ENCODE measurements around the gene SYPL1.
"Not testable (repeated sequence)": the region's sequence is repeated elsewhere in the genome, so short reads cannot be mapped to it uniquely, and the experiment has no call there.

Gene SYPL1

DNA sequence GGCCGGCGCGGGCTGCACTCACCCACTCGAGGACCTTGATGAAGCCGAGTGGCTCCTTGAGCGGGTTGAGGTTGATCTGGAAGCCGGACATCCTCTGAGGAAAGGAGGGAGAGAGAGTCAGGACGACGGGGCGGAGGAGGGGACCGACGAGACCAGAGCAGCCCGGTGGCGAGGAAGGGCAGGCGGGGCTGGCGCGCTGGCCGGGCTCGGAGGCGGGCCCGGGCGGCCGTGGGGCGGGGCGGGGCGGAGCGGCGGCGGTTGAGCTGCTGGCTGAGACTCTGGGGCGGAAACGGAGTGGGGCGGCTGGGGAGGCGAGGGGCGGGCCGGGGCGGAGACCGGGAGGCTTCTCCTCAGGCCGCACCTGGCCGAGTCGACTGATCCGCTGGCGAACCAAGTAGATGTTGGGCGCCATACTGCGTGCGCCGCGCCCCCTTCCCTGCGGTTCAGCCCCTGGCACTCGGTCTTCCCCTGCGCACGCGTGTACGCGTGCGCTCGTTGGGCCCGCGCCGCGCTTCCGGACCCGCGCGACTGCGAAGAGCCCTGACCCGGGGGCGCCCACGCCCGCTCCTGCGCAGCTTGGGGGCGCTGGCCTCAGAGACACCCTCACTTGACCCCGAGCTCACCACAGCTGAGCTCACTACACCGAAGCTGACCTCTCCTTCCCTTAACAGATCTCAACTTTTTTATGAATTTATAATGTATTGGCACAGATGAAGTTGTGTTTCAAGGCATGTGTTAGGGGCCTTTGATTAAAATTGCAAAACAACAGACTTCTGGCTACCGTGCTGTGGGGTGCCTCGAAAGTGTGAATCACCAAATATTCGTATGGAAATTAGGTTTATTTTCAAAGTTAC, at the start of gene SYPL1:
Gene SYPL1 (minus strand): TSS at position 195 of the 854 bp plus-strand sequence. CDS start 104 bp downstream, at position 91.
- peak; percentile 85 to 89 (median 89) for DNase-seq (ENCODE audit: low read depth in 3 of 3, low spot score in 1 of 3)

DNA sequence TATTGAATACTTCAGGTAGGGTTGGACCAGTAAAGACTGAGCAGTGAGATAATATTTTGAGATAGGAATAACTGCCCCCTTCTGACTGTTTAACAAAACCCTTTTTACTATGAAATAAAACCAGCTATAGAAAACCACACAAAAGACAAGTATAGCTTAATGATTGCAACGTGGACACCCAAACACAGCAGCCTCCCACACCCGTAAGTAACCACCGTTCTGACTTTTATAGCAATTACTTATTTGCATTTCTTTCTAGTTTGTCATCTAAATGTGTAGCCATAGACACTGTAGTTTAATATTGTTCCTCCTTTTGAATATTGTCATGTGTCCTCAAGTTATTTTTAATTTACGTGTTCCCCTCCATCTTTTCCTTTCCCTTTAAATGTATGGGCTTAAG, 42.9 kb upstream of the SYPL1 start:
- no peak for DNase-seq (ENCODE audit: low read depth in 3 of 3, low spot score in 1 of 3)

DNA sequence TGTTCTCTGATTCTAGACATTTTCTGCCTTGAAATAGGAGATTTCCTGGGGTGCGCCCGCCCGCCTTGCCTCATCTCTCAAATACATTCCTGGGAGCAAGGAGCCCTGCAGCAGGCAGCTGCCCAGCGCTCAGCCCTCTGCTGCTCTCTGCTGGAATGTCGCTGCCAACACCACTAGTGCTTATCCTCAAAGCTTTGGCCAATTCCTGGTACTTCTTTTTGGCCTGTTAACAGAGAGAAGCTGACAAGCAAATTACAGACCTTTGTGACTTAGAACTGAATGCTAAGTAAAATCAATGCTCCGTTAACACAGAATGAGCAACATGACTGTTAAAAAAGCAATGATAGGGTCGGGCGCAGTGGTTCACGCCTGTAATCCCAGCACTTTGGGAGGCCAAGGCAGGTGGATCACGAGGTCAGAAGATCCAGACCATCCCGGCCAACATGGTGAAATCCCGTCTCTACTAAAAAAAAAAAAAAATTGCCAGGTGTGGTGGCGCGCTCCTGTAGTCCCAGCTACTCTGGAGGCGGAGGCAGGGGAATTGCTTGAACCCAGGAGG, 41.9 kb upstream of the SYPL1 start:
- DNase-seq (ENCODE audit: low read depth in 3 of 3, low spot score in 1 of 3): peak; percentile 24 to 59 (median 55)

DNA sequence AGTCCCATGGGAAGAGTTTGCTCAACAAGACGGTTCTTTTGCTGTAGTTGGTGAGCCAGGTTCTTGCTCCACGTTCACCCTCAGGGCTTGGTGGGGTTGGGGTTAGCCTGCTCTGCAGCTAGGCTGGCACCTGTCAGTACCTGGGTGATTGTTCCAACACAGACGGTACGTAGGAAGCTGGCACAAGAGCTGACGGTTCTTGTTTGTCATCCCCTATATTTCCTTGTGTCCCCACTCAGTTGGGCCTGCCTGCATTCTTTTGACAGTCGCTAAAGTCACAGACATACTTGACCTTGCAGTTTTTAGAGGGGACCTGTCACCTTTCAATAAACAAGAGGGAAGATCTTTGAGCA, 40.2 kb upstream of the SYPL1 start:
- DNase-seq (ENCODE audit: low read depth in 3 of 3, low spot score in 1 of 3): no peak

DNA sequence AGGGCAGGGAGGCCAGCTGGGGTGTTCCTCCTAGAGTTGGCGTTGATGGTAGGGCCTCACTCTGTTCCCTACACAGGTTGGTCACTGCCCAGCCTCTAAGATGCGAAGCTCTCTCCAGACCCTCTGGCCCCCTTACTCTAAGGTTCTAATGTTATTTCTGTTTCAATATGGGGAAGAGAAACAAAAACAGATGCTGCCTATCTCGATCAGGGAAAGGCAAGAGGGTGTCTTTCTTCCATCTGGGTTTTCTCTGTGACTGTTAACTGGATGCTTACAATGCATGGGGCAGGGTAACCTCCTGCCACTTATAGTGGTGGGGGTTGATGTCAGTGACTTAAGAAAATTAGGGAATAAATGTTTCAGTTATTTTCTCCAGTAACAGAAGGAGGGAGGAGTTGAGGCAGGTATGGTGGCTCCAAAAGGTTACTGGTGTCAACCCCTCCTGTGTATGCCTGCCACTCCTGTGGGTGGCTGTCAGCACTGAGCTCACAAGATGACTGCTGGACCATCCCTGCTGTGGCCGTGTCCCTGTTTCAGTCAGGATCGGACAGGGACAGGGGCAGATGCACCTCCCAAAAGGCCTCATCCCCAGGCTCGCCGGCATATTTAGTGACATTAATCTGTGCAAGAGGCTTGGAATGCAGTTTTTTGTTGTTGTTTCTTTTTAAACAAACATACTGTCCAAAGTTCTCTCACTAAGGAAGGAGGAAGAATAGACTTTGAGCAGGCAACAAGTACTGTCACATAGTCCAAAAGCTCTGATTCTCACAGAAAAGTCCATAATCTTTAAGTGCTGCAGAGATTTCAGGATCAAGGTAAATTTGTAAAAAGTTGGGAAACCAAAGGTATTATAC, 39.6 kb upstream of the SYPL1 start:
- no peak for DNase-seq (ENCODE audit: low read depth in 3 of 3, low spot score in 1 of 3)

DNA sequence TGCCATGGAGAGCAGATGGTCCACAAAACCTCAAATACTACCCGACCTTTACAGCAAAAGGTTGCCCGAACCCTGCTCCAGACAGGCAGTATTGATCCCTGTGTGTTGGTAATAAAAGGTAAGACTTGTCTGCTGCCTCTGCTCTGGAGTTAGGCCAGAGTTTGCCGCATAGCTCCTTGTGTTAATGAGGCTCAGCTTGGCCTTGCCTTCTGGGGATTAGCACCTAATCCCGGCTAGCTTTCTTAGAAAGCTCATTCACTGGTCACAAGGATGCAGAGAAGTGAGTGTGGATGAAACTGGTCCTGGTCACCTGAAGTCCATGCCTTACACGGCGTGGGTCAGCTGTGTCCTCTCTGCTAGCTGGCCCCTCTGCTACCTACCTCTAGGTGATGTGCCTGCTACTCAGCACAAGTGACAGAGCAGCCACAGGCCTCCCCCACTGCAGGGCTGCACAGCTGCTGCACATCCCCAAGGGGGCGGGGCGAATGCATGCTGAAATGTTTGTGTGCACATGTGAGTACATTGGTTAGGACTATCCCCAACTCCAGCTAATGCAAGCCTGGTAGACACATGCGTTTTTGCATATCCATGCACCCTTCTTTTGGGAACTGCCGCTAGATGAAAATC, 31.7 kb upstream of the SYPL1 start:
- DNase-seq (ENCODE audit: low read depth in 3 of 3, low spot score in 1 of 3): no peak

DNA sequence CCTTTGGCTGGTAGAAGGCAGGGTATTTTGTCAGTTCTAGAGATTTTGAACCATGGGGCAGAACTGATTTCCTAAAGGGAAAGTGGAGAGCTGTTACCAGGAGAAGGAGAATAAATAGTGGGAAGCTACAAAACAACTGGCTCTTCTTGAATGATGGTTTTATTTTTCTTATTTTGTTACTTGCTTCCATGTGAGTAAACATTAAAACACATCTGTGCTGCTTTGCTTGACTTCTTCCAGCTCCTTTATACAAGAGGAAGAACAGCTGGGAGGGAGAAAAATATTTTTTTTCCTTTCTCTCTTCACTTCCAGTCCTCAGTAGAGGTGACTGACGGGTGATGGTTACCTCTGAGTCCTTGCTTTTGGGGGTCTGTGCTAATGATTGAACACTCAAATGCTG, 30.0 kb upstream of the SYPL1 start:
- no peak for DNase-seq (ENCODE audit: low read depth in 3 of 3, low spot score in 1 of 3)

DNA sequence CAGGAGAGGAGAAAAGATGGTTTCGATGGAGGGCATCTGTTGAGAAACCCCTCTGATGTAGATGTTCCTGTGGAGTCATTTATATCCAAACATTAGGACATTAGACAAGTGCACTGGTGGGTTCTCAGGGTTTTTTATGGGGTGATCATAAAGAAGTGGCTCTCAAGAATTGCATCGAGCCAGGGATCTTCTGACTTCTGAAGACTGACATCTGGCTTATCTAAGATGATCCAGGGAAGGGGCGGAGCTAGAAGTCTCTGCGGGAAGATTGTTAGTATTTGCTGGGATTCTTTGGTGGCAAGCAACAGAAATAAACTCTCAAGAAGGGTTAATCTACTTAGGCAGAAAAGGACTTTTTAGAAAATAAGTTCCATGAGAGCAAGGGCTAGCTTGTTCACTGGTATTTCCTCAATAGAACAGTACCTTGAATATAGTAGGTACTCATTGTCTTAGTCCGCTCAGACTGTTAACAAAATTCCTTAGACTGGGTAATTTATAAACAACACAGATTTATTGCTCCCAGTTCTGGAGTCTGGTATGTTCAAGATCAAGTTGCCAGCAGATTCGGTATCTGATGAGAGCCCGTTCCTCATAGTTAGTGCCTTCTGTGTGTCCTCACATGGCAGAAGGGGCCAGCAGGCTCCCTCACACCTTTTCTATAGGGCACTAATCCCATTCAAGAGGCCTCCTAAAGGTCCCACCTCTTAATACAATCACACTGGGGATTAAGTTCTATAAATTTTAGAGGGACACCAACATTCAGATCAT, 28.5 kb upstream of the SYPL1 start:
- DNase-seq (ENCODE audit: low read depth in 3 of 3, low spot score in 1 of 3): no peak

DNA sequence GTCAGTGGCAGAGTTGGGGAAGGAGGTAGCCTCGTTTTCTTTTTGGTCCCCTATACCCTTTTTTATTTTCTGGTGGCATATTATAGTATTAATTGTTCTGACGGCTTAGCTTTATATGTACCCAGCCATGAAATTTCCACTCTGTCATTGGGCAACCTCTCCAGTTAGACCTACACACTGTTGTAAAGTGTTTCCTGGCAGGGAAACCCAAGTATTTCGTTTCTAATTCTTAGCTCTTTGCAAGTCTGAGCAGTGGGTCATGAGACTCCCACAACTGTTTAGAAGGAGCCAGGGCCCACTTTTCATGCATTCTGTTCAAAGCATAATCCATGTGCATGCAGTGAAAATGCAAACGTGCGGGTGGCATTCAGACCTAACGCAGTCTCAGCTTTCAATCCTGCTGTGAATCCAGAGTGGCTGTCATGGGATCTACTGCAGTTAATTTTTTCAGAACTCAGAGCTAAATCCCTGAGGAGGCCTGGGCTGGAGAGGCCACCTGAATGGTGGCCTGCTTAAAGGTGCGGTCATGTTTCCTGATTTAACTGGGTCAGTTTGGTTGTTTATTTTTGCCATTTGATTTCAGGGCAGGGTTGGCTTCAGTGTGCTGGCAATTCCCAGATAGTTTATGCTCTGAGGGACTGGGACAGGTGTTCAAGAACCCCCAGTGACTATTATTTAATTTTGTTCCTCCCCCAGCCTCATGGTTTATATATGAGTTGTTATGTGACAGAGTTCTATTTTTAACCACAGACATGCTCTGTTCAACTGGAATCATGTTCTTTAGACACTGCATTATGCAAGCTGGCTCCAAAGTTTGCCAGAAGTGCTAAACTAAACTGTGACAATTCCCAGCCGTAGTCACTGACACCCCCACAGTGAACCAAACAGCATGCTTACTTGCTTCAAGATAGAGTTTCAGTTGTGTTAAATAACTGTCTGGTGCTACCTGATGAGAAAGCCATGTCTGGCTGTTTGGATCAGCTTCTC, 27.4 kb upstream of the SYPL1 start:
- no peak for DNase-seq (ENCODE audit: low read depth in 3 of 3, low spot score in 1 of 3)

DNA sequence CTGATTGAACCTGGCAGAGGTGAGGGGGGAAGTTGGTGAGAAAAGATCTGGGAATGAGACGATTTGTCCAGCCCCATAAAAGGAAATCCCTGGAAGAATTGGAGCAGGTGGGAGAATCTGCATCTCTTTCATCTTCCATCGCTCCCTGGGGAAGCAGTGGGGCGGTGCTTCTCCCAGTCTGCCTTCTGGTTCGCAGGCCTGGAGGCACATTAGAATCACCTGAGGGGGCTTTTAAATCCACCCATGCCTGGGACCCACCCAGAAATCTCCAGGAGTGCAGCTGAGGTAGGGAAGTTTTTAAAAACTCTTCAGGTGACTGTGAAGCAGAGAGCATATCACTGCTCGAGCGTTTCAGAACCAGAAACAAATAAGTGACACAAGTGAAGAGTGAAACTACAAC, 26.7 kb upstream of the SYPL1 start:
- no peak for DNase-seq (ENCODE audit: low read depth in 3 of 3, low spot score in 1 of 3)

DNA sequence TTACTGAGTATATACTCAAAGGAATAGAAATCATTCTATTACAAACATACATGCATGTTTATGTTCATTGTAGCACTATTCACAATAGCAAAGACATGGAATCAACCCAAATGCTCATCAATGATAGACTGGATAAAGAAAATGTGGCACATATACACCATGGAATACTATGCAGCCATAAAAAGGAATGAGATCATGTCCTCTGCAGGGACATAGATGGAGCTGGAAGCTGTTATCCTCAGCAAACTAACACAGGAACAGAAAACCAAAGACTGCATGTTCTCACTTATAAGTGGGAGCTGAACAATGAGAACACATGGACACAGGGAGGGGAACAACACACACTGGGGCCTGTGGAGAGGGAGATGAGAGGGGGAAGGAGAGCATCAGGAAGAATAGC, 26.1 kb upstream of the SYPL1 start:
- DNase-seq (ENCODE audit: low read depth in 3 of 3, low spot score in 1 of 3): not testable (repeated sequence)

DNA sequence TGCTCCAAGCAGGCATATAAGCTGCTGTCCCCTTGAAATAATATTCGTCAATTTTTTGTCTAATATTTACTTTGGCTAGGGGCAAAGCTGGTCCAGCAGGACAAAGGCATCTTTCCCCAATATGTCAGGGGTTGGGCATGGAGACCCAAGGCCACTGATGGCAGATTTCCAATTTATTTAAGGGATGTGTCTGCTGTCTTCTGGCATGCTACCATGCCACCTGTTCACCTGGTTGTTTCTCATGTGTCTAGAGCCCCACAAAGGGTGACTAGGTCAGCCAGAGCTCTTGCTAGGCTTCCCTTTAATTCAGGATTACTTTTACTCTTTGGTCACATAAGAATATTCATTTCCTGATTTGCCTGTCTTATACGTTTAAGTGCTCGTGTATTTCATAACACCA, 22.1 kb upstream of the SYPL1 start:
- no peak for DNase-seq (ENCODE audit: low read depth in 3 of 3, low spot score in 1 of 3)

DNA sequence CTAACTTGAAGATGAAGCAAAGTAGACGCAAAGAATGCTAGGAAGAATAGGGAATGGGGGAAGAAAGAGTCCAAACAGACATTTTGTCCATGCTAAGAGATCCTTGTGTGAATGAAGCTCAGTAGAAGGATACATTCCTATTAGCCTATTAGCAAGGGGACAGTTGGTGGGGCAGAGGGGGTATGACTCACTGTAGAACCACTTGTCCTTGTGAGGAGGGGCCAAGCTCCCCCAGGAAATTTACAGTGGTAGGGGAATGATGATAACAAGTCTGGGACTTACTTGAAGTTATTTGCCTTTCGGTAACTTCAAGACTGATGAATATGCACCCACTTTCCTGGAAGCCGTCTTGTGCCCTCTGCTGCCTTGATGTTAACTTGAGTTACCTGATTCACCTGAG, 17.2 kb upstream of the SYPL1 start:
- no peak for DNase-seq (ENCODE audit: low read depth in 3 of 3, low spot score in 1 of 3)

DNA sequence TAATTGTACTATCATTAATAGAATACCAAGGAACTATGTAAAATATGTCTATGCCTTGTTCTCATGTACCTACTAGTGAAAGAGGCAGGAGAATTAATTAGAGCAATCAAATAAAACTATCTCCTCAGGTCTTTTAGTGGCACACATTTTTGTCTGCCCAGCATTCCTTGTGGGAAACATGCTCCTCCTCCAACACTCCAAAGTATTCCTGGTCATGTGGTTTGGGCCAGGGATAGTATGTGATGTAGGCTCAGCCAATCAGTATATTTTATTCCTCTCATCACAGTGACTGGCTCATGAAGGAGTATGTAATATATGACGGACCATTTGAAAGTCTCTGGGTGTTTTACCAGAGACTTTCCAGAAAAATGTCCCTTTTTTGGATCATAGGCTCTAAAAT, 16.7 kb upstream of the SYPL1 start:
- no peak for DNase-seq (ENCODE audit: low read depth in 3 of 3, low spot score in 1 of 3)

DNA sequence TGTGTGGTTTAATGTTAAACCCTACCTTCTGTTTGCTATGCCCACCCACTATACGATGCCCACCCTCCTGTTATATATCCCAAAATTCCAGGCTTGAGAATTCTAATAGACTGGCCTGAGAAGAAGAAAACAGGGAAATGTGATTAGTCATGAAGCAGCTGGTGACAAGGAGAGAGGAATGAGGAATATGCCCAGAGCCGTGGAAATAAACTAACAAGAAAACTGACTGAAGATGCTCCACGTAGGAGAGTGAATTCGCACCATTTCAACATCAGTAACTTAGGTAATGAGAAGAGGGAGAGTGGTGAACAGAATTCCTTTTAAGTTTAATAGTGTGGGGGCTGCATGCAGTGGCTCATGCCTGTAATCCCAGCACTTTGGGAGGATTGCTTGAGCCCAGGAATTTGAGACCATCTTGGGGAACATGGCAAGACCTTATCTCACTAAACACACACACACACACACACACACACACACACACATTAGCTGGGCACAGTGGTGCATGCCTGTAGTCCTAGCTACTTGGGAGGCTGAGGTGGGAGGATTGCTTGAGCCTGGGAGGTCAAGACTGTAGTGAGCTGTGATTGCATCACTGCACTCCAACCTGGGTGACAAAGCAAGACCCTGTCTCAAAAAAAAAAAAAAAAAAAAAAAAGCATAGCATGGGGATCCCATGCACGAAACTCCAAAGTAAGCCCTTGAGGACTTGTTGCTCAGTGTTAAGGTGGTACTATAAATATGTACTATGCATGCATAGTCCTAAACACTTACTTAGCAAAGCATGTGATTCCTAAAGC, 16.1 kb upstream of the SYPL1 start:
- no peak for DNase-seq (ENCODE audit: low read depth in 3 of 3, low spot score in 1 of 3)

DNA sequence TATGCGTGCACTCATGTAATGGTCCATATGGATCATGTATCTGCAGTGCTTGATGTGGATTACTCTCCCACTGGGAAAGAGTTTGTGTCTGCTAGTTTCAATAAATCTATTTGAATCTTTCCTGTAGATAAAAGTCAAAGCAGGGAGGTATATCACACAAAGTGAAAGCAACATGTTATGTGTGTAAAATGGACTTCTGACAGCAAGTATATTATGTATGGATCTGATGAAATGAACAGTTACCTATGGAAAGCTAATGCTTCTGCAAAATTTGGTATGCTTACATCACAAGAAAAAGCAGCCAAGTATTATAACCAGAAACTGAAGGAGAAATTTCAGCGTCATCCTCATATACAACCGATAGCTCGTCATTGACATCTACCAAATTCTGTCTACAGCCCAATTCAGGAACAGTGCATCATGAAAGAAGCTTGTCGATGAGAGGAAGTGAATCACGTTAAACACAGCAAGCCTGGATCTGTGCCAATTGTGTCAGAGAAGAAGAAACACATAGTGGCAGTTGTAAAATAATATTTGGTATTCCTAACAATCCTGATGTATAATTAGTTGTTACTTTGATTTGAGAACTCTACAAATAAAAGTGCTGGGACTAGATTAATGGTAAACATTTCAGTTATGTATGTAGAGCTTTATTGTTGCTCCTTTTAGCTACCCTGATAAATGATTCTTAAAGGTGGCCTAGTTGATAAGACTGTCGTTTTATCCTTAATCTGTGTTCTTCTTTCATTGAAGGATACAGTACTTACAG, 14.2 kb upstream of the SYPL1 start:
- peak in 1 of 3 donors; percentile 22 for DNase-seq (ENCODE audit: low read depth in 3 of 3, low spot score in 1 of 3)

DNA sequence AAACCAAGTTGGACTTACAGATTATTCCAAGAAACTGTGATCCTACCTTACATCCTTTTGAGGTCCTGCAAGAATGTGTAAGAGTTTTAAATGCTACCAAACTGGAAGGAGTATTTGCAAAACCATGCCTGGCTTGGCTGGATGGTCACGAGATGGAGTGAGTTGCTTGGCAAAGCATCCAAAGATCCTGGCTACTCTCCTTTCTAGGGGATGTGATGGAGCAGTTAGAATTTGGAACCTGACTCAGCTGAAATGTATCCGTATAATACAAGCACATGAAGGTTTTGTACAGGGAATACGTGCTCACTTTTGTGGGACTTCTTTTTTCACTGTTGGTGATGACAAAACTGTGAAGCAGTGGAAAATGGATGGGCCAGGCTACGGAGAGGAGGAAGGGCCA, 13.3 kb upstream of the SYPL1 start:
- no peak for DNase-seq (ENCODE audit: low read depth in 3 of 3, low spot score in 1 of 3)

DNA sequence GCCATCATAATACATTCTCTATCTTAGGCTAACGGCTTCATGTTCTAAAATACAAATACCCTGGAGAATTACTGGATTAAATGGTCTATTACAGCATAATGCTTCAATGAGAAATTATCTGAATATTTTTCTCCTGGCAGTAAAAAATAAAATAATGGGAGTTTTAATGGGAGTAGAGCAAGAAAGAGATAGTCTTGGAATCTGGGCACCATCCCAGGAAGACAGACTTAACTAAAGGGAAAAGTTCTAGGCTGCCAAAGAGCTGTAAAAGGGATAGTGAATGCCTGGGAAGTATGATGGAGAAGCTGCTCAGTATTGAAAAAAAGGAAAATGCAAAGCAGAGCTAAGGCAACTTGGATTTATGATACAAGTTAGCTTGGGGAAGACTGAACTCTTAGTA, 12.1 kb upstream of the SYPL1 start:
- DNase-seq (ENCODE audit: low read depth in 3 of 3, low spot score in 1 of 3): no peak
